Panc1 (cell line): ENCODE data around the gene NSD2. TPM values are rescaled to one million over a fixed set of nuclear protein-coding genes. Genes with fewer than 3 reads are reported as not detected.

Source experiments
- ATAC-seq: fragments of 200-7000 bp; cut with Tn5 transposase; 2 replicates; pipeline ENCODE4 v1.9.1; 2020; ENCODE audit warnings: mild to moderate bottlenecking, moderate library complexity
- BruUV-seq: library from RNA; stranded (reverse); fragments of 400-500 nt; replicated peaks from 2 replicates; lab custom pipeline; 2021; lab: Mats Ljungman, UMichigan
- CTCF ChIA-PET: fragments of 300-600 bp; sonication (Branson Sonifier 250); formaldehyde crosslinking; loops from one replicate; lab custom pipeline; 2022; ENCODE audit warnings: antibody characterized with exemption; lab: Charles Lee
- POLR2A ChIA-PET: fragments of 300-600 bp; sonication (Branson Sonifier 250); formaldehyde crosslinking; loops from one replicate; lab custom pipeline; 2022; ENCODE audit warnings: antibody characterized with exemption; lab: Charles Lee
- DNase-seq: peaks from one replicate; pipeline ENCODE4 v3.0.0-alpha.2; 2010; ENCODE audit warnings: low read depth, low spot score
- H3K27ac ChIP-seq: 2 replicates; pipeline ENCODE4 v1.5.1; 2011; ENCODE audit warnings: mild to moderate bottlenecking, low read length, inconsistent platforms
- H3K27me3 ChIP-seq: fragments of 200-500 bp; sonication (Bioruptor generic); 2 replicates; pipeline ENCODE4 v1.6.0; 2014; ENCODE audit warnings: low read length, inconsistent platforms; ENCODE audit not compliant: control insufficient read depth, insufficient read depth
- H3K36me3 ChIP-seq: fragments of 200-500 bp; sonication (Bioruptor generic); 2 replicates; pipeline ENCODE4 v1.5.1; 2014; ENCODE audit warnings: inconsistent platforms, mild to moderate bottlenecking, low read length, moderate library complexity; ENCODE audit not compliant: control insufficient read depth, insufficient read depth
- H3K4me1 ChIP-seq: 2 replicates; pipeline ENCODE4 v1.5.1; 2011; ENCODE audit warnings: inconsistent platforms, mild to moderate bottlenecking, low read length, moderate library complexity; ENCODE audit not compliant: control insufficient read depth, insufficient read depth
- H3K4me3 ChIP-seq, 2 experiments: 2 replicates each; pipeline ENCODE4 v1.5.1; 2011 to 2012; ENCODE audit warnings: low read depth in 2 of 2, low read length in 2 of 2, mild to moderate bottlenecking in 2 of 2, inconsistent platforms in 1 of 2, moderate library complexity in 1 of 2
- H3K9me3 ChIP-seq: fragments of 200-500 bp; sonication (Bioruptor generic); 2 replicates; pipeline ENCODE4 v1.5.1; 2014; ENCODE audit warnings: low read depth, mild to moderate bottlenecking, inconsistent platforms, low read length, moderate library complexity; ENCODE audit not compliant: control insufficient read depth, insufficient read depth
- POLR2AphosphoS5 ChIP-seq: IDR thresholded peaks from 2 replicates; pipeline ENCODE4 v1.6.1; 2012; ENCODE audit warnings: mild to moderate bottlenecking, low read depth, low read length, moderate library complexity
- SIN3A ChIP-seq: IDR thresholded peaks from 2 replicates; pipeline ENCODE4 v1.6.1; 2012; ENCODE audit warnings: low read depth, mild to moderate bottlenecking, low read length, moderate library complexity, borderline replicate concordance; ENCODE audit not compliant: insufficient read depth
- TCF7L2 ChIP-seq: IDR thresholded peaks from 2 replicates; pipeline ENCODE4 v1.6.1; 2011; ENCODE audit warnings: mild to moderate bottlenecking, low read depth, low read length, inconsistent platforms
- in situ Hi-C: cut with HindIII; loops from 2 replicates; pipeline ENCODE4 v1.10.0; 2016; ENCODE audit warnings: low sequenced_read_pairs, low pct_unique_long_range_greater_than_20kb
- intact Hi-C: fragments of 100-400 bp; cut with micrococcal nuclease; formaldehyde crosslinking; loops from one replicate; pipeline ENCODE4 v1.10.0; 2022; ENCODE audit not compliant: unreplicated experiment
- total RNA-seq: library from RNA; stranded (reverse); gene quantifications from one replicate; pipeline ENCODE4 v1.2.1, GENCODE V29; 2021; ENCODE audit not compliant: unreplicated experiment
- TF ChIP-seq, protein P1 (sequence below), 2 experiments: IDR thresholded peaks; 2 replicates each; pipeline ENCODE4 v1.6.1; 2011 to 2012; ENCODE audit warnings: low read depth in 2 of 2, control low read depth in 1 of 2, low read length in 1 of 2, mild to moderate bottlenecking in 1 of 2, moderate library complexity in 1 of 2; ENCODE audit not compliant: insufficient read depth in 1 of 2
- TF ChIP-seq, protein P2 (sequence below): fragments of 450-650 bp; IDR thresholded peaks from 2 replicates; pipeline ENCODE4 v1.5.1; 2017; ENCODE audit warnings: mild to moderate bottlenecking

The NSD2 gene
- total RNA-seq, 1 experiment from 2014 or later = 116 TPM

DNA sequence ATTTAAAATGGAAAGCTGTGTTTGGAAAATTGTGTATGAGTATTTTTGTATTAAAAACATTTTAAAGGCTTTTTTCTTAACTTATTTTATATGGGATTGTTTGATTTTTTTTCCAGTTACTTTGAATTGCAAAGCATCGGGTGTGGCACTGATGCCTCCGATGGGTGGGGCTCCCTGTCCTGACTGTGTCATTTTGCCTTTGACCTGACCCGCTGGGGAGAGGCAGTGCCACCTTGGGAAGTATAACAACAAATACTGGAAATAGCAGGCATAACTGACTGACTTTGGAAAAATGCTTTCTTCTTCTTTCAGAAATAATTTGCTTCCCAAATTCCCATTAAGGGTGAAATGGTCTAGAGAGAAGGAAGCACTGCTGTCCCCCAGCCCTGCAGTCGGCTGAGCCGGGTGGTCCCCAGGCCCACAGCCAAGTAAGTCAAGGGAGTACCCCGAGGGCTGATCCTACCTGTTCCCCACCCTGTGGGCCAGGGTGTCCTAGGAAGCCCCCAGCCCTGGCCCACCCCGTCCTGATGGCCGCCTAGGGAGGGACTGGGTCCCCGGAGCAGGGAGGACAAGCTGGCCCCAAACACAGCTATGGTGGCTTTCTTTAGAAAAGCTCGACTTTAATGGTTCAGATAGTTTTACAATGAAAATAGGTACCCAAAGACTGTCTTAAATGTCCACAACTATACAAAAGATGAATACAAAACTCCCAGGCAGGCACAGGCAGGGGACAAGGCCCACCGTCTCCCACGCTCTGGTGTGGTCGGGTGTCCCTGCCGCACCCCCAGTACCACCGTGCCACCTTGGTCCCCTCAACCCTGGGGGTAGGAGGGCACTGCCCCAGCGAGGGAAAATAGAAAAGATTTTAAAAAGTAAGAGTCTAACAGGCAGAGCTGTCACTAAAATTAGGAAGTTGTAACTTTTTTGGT is 111.2 kb downstream of the NSD2 start:
- ATAC-seq (no peak), DNase-seq (no peak)
- Histone ChIP-seq H3K27me3 (no peaks in the 10 kb centered on the region), H3K4me1 (no peaks in the 10 kb centered on the region), H3K36me3 (no peaks in the 10 kb centered on the region; the same call in 1 of the 2 replicates), H3K4me3 (no peak overlapping the region), H3K9me3 (no peaks in the 10 kb centered on the region), H3K27ac (no peak overlapping the region)
- TF ChIP-seq SIN3A = no peak
- TF ChIP-seq, protein P1, sequence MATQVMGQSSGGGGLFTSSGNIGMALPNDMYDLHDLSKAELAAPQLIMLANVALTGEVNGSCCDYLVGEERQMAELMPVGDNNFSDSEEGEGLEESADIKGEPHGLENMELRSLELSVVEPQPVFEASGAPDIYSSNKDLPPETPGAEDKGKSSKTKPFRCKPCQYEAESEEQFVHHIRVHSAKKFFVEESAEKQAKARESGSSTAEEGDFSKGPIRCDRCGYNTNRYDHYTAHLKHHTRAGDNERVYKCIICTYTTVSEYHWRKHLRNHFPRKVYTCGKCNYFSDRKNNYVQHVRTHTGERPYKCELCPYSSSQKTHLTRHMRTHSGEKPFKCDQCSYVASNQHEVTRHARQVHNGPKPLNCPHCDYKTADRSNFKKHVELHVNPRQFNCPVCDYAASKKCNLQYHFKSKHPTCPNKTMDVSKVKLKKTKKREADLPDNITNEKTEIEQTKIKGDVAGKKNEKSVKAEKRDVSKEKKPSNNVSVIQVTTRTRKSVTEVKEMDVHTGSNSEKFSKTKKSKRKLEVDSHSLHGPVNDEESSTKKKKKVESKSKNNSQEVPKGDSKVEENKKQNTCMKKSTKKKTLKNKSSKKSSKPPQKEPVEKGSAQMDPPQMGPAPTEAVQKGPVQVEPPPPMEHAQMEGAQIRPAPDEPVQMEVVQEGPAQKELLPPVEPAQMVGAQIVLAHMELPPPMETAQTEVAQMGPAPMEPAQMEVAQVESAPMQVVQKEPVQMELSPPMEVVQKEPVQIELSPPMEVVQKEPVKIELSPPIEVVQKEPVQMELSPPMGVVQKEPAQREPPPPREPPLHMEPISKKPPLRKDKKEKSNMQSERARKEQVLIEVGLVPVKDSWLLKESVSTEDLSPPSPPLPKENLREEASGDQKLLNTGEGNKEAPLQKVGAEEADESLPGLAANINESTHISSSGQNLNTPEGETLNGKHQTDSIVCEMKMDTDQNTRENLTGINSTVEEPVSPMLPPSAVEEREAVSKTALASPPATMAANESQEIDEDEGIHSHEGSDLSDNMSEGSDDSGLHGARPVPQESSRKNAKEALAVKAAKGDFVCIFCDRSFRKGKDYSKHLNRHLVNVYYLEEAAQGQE (IDR thresholded peaks at IDR 0.05; ENCODE audit: insufficient read depth in 1 of 2, low read depth in 2 of 2, low read length in 1 of 2) = no peak
- TF ChIP-seq POLR2AphosphoS5 = no peak
- TF ChIP-seq, protein P2, sequence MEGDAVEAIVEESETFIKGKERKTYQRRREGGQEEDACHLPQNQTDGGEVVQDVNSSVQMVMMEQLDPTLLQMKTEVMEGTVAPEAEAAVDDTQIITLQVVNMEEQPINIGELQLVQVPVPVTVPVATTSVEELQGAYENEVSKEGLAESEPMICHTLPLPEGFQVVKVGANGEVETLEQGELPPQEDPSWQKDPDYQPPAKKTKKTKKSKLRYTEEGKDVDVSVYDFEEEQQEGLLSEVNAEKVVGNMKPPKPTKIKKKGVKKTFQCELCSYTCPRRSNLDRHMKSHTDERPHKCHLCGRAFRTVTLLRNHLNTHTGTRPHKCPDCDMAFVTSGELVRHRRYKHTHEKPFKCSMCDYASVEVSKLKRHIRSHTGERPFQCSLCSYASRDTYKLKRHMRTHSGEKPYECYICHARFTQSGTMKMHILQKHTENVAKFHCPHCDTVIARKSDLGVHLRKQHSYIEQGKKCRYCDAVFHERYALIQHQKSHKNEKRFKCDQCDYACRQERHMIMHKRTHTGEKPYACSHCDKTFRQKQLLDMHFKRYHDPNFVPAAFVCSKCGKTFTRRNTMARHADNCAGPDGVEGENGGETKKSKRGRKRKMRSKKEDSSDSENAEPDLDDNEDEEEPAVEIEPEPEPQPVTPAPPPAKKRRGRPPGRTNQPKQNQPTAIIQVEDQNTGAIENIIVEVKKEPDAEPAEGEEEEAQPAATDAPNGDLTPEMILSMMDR = no peak
- TF ChIP-seq TCF7L2 = no peak
- intact Hi-C loops (no loop called here), in situ Hi-C loops (no loop called here)
- POLR2A ChIA-PET = no interaction called here
- CTCF ChIA-PET = no interaction called here
- BruUV-seq = no TSS peak

DNA sequence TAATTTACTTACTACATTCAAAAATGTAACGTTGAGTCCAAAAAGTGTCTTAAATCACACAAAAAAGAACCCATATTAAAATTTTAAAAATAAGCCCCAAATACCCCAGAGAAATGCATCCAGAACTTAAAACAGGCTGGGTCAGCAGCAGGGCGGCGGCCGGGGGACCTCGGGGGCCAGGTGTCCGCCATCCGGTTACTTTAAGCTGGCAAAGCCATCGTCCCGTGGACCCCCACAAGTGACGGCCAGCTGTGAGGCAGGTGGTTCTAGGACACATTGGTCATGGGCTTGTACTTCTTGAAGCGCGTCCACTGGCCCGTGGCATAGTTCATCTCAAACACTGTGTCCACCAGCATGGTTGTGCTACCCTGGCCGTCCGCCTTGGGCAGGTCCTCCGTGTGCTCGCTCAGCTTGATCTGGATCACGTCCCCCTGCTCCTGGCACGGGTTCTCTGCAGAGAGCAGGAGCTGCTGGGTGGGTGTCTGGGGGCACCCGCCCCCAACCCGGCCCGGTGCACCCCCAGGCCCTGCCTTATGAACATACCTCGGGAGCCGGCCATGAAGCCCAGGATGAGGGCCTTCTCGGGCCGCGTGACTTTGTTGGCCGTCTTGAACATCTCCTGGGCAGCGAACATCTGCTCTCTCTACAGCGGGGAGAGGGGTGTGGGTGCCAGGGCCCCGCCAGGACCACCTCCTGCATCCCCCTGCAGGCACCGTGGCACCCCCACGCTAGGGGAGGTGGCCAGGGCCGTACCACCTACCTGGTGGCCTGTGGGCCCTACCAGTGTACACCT is 112.1 kb downstream of the NSD2 start:
- DNase-seq (no peak), ATAC-seq (no peak)
- Histone ChIP-seq H3K9me3 (no peaks in the 10 kb centered on the region), H3K4me1 (no peaks in the 10 kb centered on the region), H3K4me3 (no peak overlapping the region), H3K36me3 (no peaks in the 10 kb centered on the region; the same call in 1 of the 2 replicates), H3K27me3 (no peaks in the 10 kb centered on the region), H3K27ac (no peak overlapping the region)
- intact Hi-C loops = no loop called here
- no TSS peak for BruUV-seq
- in situ Hi-C loops = no loop called here
- CTCF ChIA-PET = no interaction called here
- TF ChIP-seq, protein P2 = no peak
- TF ChIP-seq TCF7L2 (no peak), POLR2AphosphoS5 (no peak), SIN3A (no peak)
- TF ChIP-seq, protein P1 (IDR thresholded peaks at IDR 0.05; ENCODE audit: insufficient read depth in 1 of 2, low read depth in 2 of 2, low read length in 1 of 2) = no peak
- POLR2A ChIA-PET = no interaction called here
